NCI-H446 treated with DMSO at 0.1 percent for 48 hours (cell line): ENCODE data around the gene EPN1.

Source experiments
- DNase-seq: peaks from one replicate; lab custom pipeline; 2025; lab: John Stamatoyannopoulos, UW

The EPN1 gene

GRCh38 chr19:55679343-55680257, 4.6 kb downstream of the EPN1 start:
- no peak for DNase-seq

GRCh38 chr19:55680339-55681130, 5.5 kb downstream of the EPN1 start:
- no peak for DNase-seq

- DNase-seq: no peak
These were observed 6.4 kb downstream of the EPN1 start for GRCh38 chr19:55681131-55682092.

- DNase-seq: no peak
These were observed 8.6 kb downstream of the EPN1 start for GRCh38 chr19:55683449-55684261.

GRCh38 chr19:55684946-55685681, 10.1 kb downstream of the EPN1 start:
- DNase-seq: no peak

- DNase-seq: no peak
These were observed 10.8 kb downstream of the EPN1 start for GRCh38 chr19:55685776-55686175.

GRCh38 chr19:55686311-55687050, 11.5 kb downstream of the EPN1 start:
- DNase-seq: no peak

- DNase-seq: no peak
These were observed 12.5 kb downstream of the EPN1 start for GRCh38 chr19:55687281-55688201.

GRCh38 chr19:55688422-55689218, 13.6 kb downstream of the EPN1 start:
- no peak for DNase-seq

- no peak for DNase-seq
These were observed 14.5 kb downstream of the EPN1 start for GRCh38 chr19:55689411-55690108.

- DNase-seq: no peak
These were observed 15.2 kb downstream of the EPN1 start for GRCh38 chr19:55690109-55690768.

GRCh38 chr19:55690769-55691545, 15.9 kb downstream of the EPN1 start:
- DNase-seq: no peak

- DNase-seq: no peak
These were observed 16.8 kb downstream of the EPN1 start for GRCh38 chr19:55691561-55692481.

GRCh38 chr19:55692681-55693081, 17.7 kb downstream of the EPN1 start:
- no peak for DNase-seq
